H9 (cell line): ENCODE measurements around the gene RAD51. TPM values are rescaled to one million over a fixed set of nuclear protein-coding genes. Genes with fewer than 3 reads are reported as not detected.

Experiments
- DNase-seq: peaks from one replicate; pipeline ENCODE4 v3.0.0-alpha.2; 2017
- H2AFZ ChIP-seq: one replicate; pipeline ENCODE4 v1.6.1; 2013; ENCODE audit warnings: mild to moderate bottlenecking, low read length, control low read depth, moderate library complexity
- H2AK5ac ChIP-seq: 2 replicates; pipeline ENCODE4 v1.6.1; 2013; ENCODE audit warnings: low read length, control low read depth, mixed read lengths; ENCODE audit not compliant: insufficient read length
- H2BK120ac ChIP-seq: one replicate; pipeline ENCODE4 v1.6.1; 2013; ENCODE audit warnings: low read depth, mild to moderate bottlenecking, low read length, control low read depth, inconsistent platforms; ENCODE audit not compliant: poor library complexity, severe bottlenecking
- H2BK12ac ChIP-seq: 2 replicates; pipeline ENCODE4 v1.6.1; 2013; ENCODE audit warnings: low read length, control low read depth, mixed read lengths, low read depth; ENCODE audit not compliant: insufficient read length
- H2BK15ac ChIP-seq: 2 replicates; pipeline ENCODE4 v1.6.1; 2013; ENCODE audit warnings: low read depth, low read length, control low read depth
- H2BK20ac ChIP-seq: one replicate; pipeline ENCODE4 v1.6.1; 2013; ENCODE audit warnings: low read depth, mild to moderate bottlenecking, low read length, control low read depth, inconsistent platforms; ENCODE audit not compliant: poor library complexity, severe bottlenecking
- H2BK5ac ChIP-seq: 2 replicates; pipeline ENCODE4 v1.6.1; 2013; ENCODE audit warnings: low read length, control low read depth, mixed read lengths; ENCODE audit not compliant: insufficient read length
- H3K14ac ChIP-seq: 2 replicates; pipeline ENCODE4 v1.6.1; 2013; ENCODE audit warnings: low read length, control low read depth; ENCODE audit not compliant: insufficient read depth
- H3K18ac ChIP-seq: 2 replicates; pipeline ENCODE4 v1.6.1; 2013; ENCODE audit warnings: low read depth, mild to moderate bottlenecking, mixed read lengths, low read length, control low read depth; ENCODE audit not compliant: insufficient read length
- H3K23ac ChIP-seq: 2 replicates; pipeline ENCODE4 v1.6.1; 2013; ENCODE audit warnings: low read length, control low read depth, mixed read lengths, low read depth; ENCODE audit not compliant: insufficient read length
- H3K23me2 ChIP-seq: 2 replicates; pipeline ENCODE4 v1.6.1; 2013; ENCODE audit warnings: low read depth, mild to moderate bottlenecking, mixed read lengths, low read length, control low read depth; ENCODE audit not compliant: insufficient read length, poor library complexity, severe bottlenecking
- H3K27ac ChIP-seq: 2 replicates; pipeline ENCODE4 v1.5.1; 2013; ENCODE audit warnings: low read length, control low read depth, mixed read lengths, low read depth; ENCODE audit not compliant: insufficient read length
- H3K27me3 ChIP-seq: 2 replicates; pipeline ENCODE4 v1.6.1; 2013; ENCODE audit warnings: low read length, control low read depth, inconsistent platforms; ENCODE audit not compliant: insufficient read depth
- H3K4ac ChIP-seq: 2 replicates; pipeline ENCODE4 v1.6.1; 2013; ENCODE audit warnings: low read depth, mild to moderate bottlenecking, control low read depth, inconsistent platforms, low read length, moderate library complexity
- H3K4me1 ChIP-seq: 2 replicates; pipeline ENCODE4 v1.6.1; 2013; ENCODE audit warnings: low read length, control low read depth, inconsistent platforms; ENCODE audit not compliant: insufficient read depth
- H3K4me2 ChIP-seq: 2 replicates; pipeline ENCODE4 v1.6.1; 2013; ENCODE audit warnings: low read length, control low read depth, mixed read lengths; ENCODE audit not compliant: insufficient read length, insufficient read depth
- H3K56ac ChIP-seq: 2 replicates; pipeline ENCODE4 v1.6.1; 2013; ENCODE audit warnings: low read depth, mild to moderate bottlenecking, mixed read lengths, low read length, control low read depth; ENCODE audit not compliant: insufficient read length
- H3K79me1 ChIP-seq: 2 replicates; pipeline ENCODE4 v1.6.1; 2013; ENCODE audit warnings: low read depth, mild to moderate bottlenecking, moderate library complexity, low read length, control low read depth, inconsistent platforms; ENCODE audit not compliant: insufficient read depth, poor library complexity, severe bottlenecking
- H3K79me2 ChIP-seq: 2 replicates; pipeline ENCODE4 v1.6.1; 2013; ENCODE audit warnings: low read length, control low read depth, inconsistent platforms; ENCODE audit not compliant: insufficient read depth
- H3K9ac ChIP-seq: 2 replicates; pipeline ENCODE4 v1.6.1; 2013; ENCODE audit warnings: low read length, control low read depth, mixed read lengths; ENCODE audit not compliant: insufficient read length; ENCODE audit errors: extremely low read depth
- H3K9me3 ChIP-seq: one replicate; pipeline ENCODE4 v1.6.1; 2013; ENCODE audit warnings: low read depth, low read length, inconsistent platforms; ENCODE audit not compliant: control insufficient read depth
- H3T11ph ChIP-seq: one replicate; pipeline ENCODE4 v1.6.1; 2013; ENCODE audit warnings: mild to moderate bottlenecking, low read length, control low read depth, inconsistent platforms
- H4K20me1 ChIP-seq: one replicate; pipeline ENCODE4 v1.6.1; 2013; ENCODE audit not compliant: control insufficient read depth, insufficient read length, insufficient read depth
- H4K5ac ChIP-seq: 2 replicates; pipeline ENCODE4 v1.6.1; 2013; ENCODE audit warnings: low read depth, mild to moderate bottlenecking, mixed read lengths, low read length, control low read depth; ENCODE audit not compliant: insufficient read length
- H4K8ac ChIP-seq: replicated peaks from 2 replicates; pipeline ENCODE4 v1.6.1; 2013; ENCODE audit warnings: low read length, control low read depth, mixed read lengths, low read depth; ENCODE audit not compliant: insufficient read length
- H4K91ac ChIP-seq: 2 replicates; pipeline ENCODE4 v1.6.1; 2013; ENCODE audit warnings: low read depth, mild to moderate bottlenecking, moderate library complexity, mixed read lengths, low read length, control low read depth; ENCODE audit not compliant: insufficient read length
- H3K27ac Mint-ChIP-seq, 3 experiments: 2 replicates in 2 of 3; 3 replicates in 1 of 3; pipeline ENCODE4 v1.8.0; 2020 to 2021; ENCODE audit warnings: mixed read lengths in 3 of 3, mild to moderate bottlenecking in 1 of 3, moderate library complexity in 1 of 3
- H3K27me3 Mint-ChIP-seq: 2 replicates; pipeline ENCODE4 v1.8.0; 2021; ENCODE audit warnings: low read depth, mild to moderate bottlenecking, moderate library complexity, mixed read lengths
- H3K36me3 Mint-ChIP-seq, 3 experiments: 2 replicates in 2 of 3; 3 replicates in 1 of 3; pipeline ENCODE4 v1.8.0; 2020 to 2021; ENCODE audit warnings: low read depth in 3 of 3, mixed read lengths in 3 of 3; ENCODE audit not compliant: insufficient read depth in 1 of 3
- H3K4me1 Mint-ChIP-seq, 2 experiments: 2 replicates each; pipeline ENCODE4 v1.8.0; 2020; ENCODE audit warnings: mixed read lengths in 2 of 2
- H3K4me3 Mint-ChIP-seq, 2 experiments: 2 replicates in 1 of 2; 3 replicates in 1 of 2; pipeline ENCODE4 v1.8.0; 2020 to 2021; ENCODE audit warnings: mild to moderate bottlenecking in 2 of 2, mixed read lengths in 2 of 2, moderate library complexity in 1 of 2
- H3K9me3 Mint-ChIP-seq, 2 experiments: 2 replicates in 1 of 2; 3 replicates in 1 of 2; pipeline ENCODE4 v1.8.0; 2020; ENCODE audit warnings: mild to moderate bottlenecking in 2 of 2, mixed read lengths in 2 of 2, moderate library complexity in 1 of 2
- CTCF ChIP-seq: fragments of 200-600 bp; sonication (generic); conservative IDR thresholded peaks from 3 replicates; pipeline ENCODE4 v1.8.0; 2021; ENCODE audit warnings: antibody characterized with exemption, mild to moderate bottlenecking
- WGBS: extraction: QIAGEN DNeasy Blood & Tissue Kit; methylation state at CpG from one replicate; pipeline ENCODE4 v1.1.7; 2013; ENCODE audit warnings: missing lambda C conversion rate, low lambda C conversion rate, mixed read lengths; ENCODE audit not compliant: insufficient read length; ENCODE audit errors: extremely low coverage; 5-methylcytosine and 5-hydroxymethylcytosine counted together
- total RNA-seq: library from RNA; stranded (reverse); gene quantifications from 2 replicates; pipeline ENCODE4 v1.2.1, GENCODE V29; 2021

The RAD51 gene
- total RNA-seq, 1 experiment from 2014 or later, result 39.2 TPM

- Histone ChIP-seq H2BK12ac (no peak overlapping the region), H2AK5ac (no peak overlapping the region), H3K23ac (no peak overlapping the region), H3K27ac (no peak overlapping the region), H3K23me2 (peaks cover 3% of the 10 kb centered on the region), H3K79me1 (no peaks in the 10 kb centered on the region), H3K56ac (no peak overlapping the region), H3K9me3 (no peaks in the 10 kb centered on the region), H4K8ac (no peak overlapping the region), H2BK15ac (no peak overlapping the region), H3K4me1 (no peaks in the 10 kb centered on the region), H3K9ac (no peak overlapping the region), H3K27me3 (no peaks in the 10 kb centered on the region), H4K91ac (no peak overlapping the region), H4K5ac (no peak overlapping the region), H3K4ac (no peak overlapping the region), H2BK20ac (no peak overlapping the region), H4K20me1 (no peaks in the 10 kb centered on the region), H3T11ph (no peak overlapping the region), H2BK5ac (no peak overlapping the region), H2BK120ac (no peak overlapping the region), H2AFZ (no peak overlapping the region), H3K14ac (no peak overlapping the region), H3K79me2 (no peaks in the 10 kb centered on the region), H3K4me2 (no peak overlapping the region), H3K18ac (no peak overlapping the region)
- H3K27ac Mint-ChIP-seq, result no peak overlapping the region
- H3K9me3 Mint-ChIP-seq, result no peaks in the 10 kb centered on the region
- peaks cover 4 to 20% (median 14%) of the 10 kb centered on the region in 3 experiments; a peak in 5 of 7 replicates for H3K36me3 Mint-ChIP-seq
- H3K4me1 Mint-ChIP-seq, result peaks cover 10 to 15% of the 10 kb centered on the region in 2 experiments
- DNase-seq, result no peak
- H3K27me3 Mint-ChIP-seq, result no peaks in the 10 kb centered on the region
- no peak overlapping the region for H3K4me3 Mint-ChIP-seq
- no peak for TF ChIP-seq CTCF
- WGBS, result no CpG with 5 or more reads among the region's 4 CpGs
Measured at GRCh38 chr15:40750885-40751284, 55.9 kb downstream of the RAD51 start.
